Activated CD8-positive, alpha-beta T cell treated with anti-CD3 and anti-CD28 coated beads, Interleukin-2, amount 10 ng/mL, durations not matched to agents 7 days and 5 days (primary cell): ENCODE results near the gene WWC1. TPM values are rescaled to one million over a fixed set of nuclear protein-coding genes. Genes with fewer than 3 reads are reported as not detected.

Source experiments
- ATAC-seq: fragments of 150-1000 bp; cut with Tn5 transposase; one replicate; pipeline ENCODE4 v1.10.0; 2021; ENCODE audit warnings: moderate library complexity
- CTCF ChIA-PET: fragments of 350-600 bp; sonication (Branson Sonifier 250); formaldehyde crosslinking; loops from one replicate; lab custom pipeline; 2021; ENCODE audit warnings: antibody characterized with exemption; lab: Charles Lee
- POLR2A ChIA-PET: fragments of 350-600 bp; sonication (Branson Sonifier 250); formaldehyde crosslinking; loops from one replicate; lab custom pipeline; 2021; ENCODE audit warnings: antibody characterized with exemption; lab: Charles Lee
- DNase-seq: peaks from one replicate; pipeline ENCODE4 v3.0.0-alpha.2; 2020
- H3K27ac Mint-ChIP-seq: one replicate; pipeline ENCODE4 v1.8.0; 2021; ENCODE audit warnings: mild to moderate bottlenecking, mixed read lengths
- H3K27me3 Mint-ChIP-seq: one replicate; pipeline ENCODE4 v1.8.0; 2021; ENCODE audit warnings: low read depth, mixed read lengths
- H3K36me3 Mint-ChIP-seq: one replicate; pipeline ENCODE4 v1.8.0; 2021; ENCODE audit warnings: low read depth, mixed read lengths
- H3K4me1 Mint-ChIP-seq: one replicate; pipeline ENCODE4 v1.8.0; 2021; ENCODE audit warnings: low read depth, mixed read lengths
- H3K4me3 Mint-ChIP-seq: one replicate; pipeline ENCODE4 v1.8.0; 2021; ENCODE audit warnings: mild to moderate bottlenecking, mixed read lengths
- H3K9me3 Mint-ChIP-seq: one replicate; pipeline ENCODE4 v1.8.0; 2022; ENCODE audit warnings: mixed read lengths; ENCODE audit not compliant: insufficient read depth
- total RNA-seq, 2 experiments: library from RNA; stranded (reverse); gene quantifications; one replicate each; pipeline ENCODE4 v1.2.3, GENCODE V29; 2021

WWC1 gene
- not detected for total RNA-seq

DNA sequence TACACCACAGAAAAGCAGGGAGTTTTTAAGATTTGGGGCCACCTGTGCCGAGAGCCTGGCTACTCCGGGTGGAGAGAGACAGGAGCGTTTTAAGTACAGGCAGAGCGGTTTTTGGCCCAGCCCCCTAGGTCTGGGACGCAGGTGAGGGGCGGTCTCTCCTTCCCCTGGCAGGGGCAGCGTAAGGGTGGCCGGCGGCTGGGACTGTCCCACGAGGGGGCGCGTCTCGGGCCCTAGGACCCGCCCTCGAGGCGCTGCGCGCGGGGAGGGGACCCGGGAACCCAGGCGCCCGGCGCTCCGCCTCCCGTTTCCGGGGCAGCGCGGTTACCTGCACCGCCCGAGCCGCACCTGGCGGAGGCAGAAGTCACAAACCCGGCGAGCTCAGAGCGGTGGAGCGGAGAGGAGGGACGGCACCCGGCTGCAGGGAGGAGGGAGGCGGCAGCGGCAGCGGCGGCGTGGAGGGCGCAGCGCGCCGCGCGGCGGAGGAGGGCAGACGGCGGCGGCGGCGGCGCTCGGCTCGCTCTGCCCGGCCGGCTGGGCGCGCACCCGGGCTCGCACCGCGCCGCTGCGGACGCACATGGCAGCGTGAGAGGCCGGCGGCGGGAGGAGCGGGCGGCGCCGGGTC is at the start of gene WWC1:
Gene WWC1 (plus strand): TSS at position 304 of the 622 bp plus-strand sequence. CDS start 508 bp downstream, outside the sequence.
- DNase-seq (peak; percentile 53), ATAC-seq (peak; percentile 83)
- Mint-ChIP-seq H3K36me3 (peaks cover 2% of the 10 kb centered on the region), H3K9me3 (no peaks in the 10 kb centered on the region), H3K27ac (no peak within 1 kb of the TSS), H3K4me1 (peaks cover 5% of the 10 kb centered on the region), H3K27me3 (peaks cover 37% of the 10 kb centered on the region), H3K4me3 (peak within 1 kb of the TSS; percentile 42)
- ChIA-PET CTCF (no interaction called here), POLR2A (no interaction called here)

- Mint-ChIP-seq H3K27me3 (no peaks in the 10 kb centered on the region), H3K27ac (no peak overlapping the region), H3K4me3 (no peak overlapping the region)
Observed at GRCh38 chr5:168244838-168245559, 46.4 kb upstream of the WWC1 start.

DNA sequence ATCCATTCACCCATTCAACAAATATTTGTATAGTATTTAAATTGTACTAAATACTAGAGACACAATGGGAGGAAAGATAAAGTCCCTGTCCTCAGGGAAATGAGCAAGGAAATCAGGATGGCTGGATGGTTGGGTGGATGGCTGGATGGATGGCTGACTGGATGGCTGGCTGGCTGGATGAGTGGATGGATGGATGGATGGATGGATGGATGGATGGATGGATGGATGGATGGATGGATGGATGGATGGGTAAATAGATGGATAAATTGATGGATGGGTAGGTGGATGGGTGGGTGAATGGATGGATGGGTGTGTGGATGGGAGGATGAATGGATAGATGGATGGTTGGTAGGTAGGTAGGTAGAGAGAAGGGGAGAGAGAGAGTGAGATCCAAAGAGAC is 41.5 kb upstream of the WWC1 start:
- H3K4me1 Mint-ChIP-seq, result no peaks in the 10 kb centered on the region
- H3K9me3 Mint-ChIP-seq, result peaks cover 3% of the 10 kb centered on the region
- POLR2A ChIA-PET, result no interaction called here

More at GRCh38 chr5:168244838-168245559, 46.4 kb upstream of the WWC1 start:
- DNase-seq, result no peak
- POLR2A ChIA-PET, result no interaction called here
- no peak for ATAC-seq
- Mint-ChIP-seq H3K36me3 (no peaks in the 10 kb centered on the region), H3K4me1 (no peaks in the 10 kb centered on the region), H3K9me3 (peaks cover 3% of the 10 kb centered on the region)
- CTCF ChIA-PET, result no interaction called here

DNA sequence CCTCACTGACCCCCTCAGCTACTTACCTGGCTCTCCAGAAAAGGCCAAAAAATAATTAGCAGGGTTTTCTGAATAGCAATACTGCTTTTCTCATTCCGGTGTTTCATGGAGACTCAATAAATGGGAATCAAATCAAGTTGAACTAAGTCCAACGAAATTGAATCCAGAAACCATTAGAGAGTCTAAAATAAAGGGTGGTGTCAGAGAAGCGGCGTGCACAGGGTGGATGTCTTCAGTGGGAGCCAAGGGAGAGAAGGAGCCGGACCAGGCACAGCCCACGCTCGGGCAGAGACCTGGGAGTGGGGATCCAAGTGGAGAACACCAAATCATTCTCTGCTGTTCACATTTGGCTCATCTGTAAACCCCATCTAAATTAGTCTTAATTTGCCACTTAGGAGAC is 40.2 kb upstream of the WWC1 start:
- Mint-ChIP-seq H3K27ac (no peak overlapping the region), H3K4me3 (no peak overlapping the region), H3K36me3 (no peaks in the 10 kb centered on the region), H3K9me3 (peaks cover 3% of the 10 kb centered on the region), H3K4me1 (no peaks in the 10 kb centered on the region), H3K27me3 (no peaks in the 10 kb centered on the region)
- ATAC-seq, result no peak
- POLR2A ChIA-PET, result no interaction called here
- DNase-seq, result no peak
- CTCF ChIA-PET, result no interaction called here

More for the DNA sequence above, 41.5 kb upstream of the WWC1 start:
- ATAC-seq, result no peak
- Mint-ChIP-seq H3K27me3 (no peaks in the 10 kb centered on the region), H3K27ac (no peak overlapping the region), H3K4me3 (no peak overlapping the region), H3K36me3 (no peaks in the 10 kb centered on the region)
- CTCF ChIA-PET, result no interaction called here
- no peak for DNase-seq

DNA sequence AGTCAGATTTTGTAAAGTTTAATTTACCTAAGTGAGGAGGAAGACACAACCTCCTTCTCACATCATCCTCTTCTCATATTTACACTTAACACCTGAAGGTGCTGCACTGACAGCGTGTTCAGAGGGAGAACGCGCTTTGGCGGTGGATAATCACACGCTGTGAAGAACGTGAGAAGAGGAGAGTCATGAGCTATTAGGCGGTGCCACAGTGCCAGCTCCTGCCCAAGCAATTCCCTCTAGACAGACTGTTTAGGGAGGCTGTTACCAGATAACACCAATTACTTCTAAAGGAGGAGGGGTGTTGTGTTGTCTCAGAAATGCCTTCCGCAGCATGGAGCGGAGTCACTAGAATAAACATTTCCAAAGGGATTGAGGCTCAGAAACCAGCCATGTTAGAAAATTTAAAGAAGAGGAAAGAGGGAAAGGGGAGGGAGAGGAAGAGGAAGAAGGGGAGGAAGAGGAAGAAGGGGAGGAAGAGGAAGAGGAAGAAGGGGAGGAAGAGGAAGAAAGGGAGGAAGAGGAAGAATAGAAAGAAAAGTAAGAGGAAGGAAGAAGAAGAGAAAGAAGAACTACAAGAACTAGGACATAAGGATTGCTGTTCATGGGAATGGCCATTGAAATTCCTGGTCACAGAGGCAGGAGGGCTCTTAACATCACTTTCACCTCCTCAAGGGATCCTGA is 37.3 kb upstream of the WWC1 start:
- no peaks in the 10 kb centered on the region for H3K27me3 Mint-ChIP-seq
- no peaks in the 10 kb centered on the region for H3K9me3 Mint-ChIP-seq
- CTCF ChIA-PET, result no interaction called here

DNA sequence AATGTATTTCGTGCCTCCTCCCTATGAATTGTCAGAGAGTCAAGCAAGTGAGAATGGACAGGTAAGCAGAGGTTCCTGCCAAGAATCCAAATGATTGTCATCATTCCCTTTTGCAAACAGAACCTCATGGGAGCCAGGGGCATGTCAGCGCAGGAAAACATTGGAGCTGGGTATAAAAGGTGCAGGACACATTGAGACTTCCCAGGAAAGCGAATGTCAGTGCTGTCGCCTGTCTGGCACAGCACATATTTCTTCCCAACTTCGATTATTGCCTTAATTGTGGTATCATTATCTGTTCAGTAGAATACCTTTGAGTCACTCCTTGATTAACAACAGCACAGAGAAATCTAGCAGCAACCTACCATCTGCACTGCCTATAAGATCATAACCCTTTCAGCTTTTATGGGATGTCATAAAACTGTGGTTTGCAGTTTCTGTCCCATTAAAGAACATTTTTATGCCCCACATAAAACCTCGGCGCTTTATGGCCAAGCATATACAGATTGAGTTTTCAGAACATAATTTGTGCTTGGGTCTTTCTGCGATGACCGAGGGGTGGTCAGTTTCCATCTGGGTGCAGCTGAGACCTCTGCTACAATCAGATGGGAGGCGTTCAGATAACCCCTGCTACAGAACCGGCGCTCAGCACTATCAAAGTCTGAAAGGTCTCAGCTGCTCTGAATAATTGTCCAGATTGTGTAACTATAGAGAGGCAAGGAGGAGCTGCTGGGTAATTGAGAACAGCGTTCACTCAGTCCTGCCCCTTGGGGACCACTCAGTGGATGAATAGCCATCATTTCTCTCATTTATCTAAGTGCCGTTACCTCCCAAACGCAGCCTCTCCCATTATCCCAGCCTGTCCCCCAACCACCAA is 30.9 kb upstream of the WWC1 start:
- H3K9me3 Mint-ChIP-seq, result no peaks in the 10 kb centered on the region
- DNase-seq, result no peak
- no peak for ATAC-seq
- H3K27me3 Mint-ChIP-seq, result no peaks in the 10 kb centered on the region
- H3K4me1 Mint-ChIP-seq, result no peaks in the 10 kb centered on the region
- H3K4me3 Mint-ChIP-seq, result no peak overlapping the region
- ChIA-PET POLR2A (no interaction called here), CTCF (no interaction called here)
- H3K36me3 Mint-ChIP-seq, result no peaks in the 10 kb centered on the region
- no peak overlapping the region for H3K27ac Mint-ChIP-seq

More for the DNA sequence above, 37.3 kb upstream of the WWC1 start:
- no peak overlapping the region for H3K27ac Mint-ChIP-seq
- no peaks in the 10 kb centered on the region for H3K4me1 Mint-ChIP-seq
- no peak for ATAC-seq
- H3K36me3 Mint-ChIP-seq, result no peaks in the 10 kb centered on the region
- DNase-seq, result no peak
- POLR2A ChIA-PET, result no interaction called here
- H3K4me3 Mint-ChIP-seq, result no peak overlapping the region

DNA sequence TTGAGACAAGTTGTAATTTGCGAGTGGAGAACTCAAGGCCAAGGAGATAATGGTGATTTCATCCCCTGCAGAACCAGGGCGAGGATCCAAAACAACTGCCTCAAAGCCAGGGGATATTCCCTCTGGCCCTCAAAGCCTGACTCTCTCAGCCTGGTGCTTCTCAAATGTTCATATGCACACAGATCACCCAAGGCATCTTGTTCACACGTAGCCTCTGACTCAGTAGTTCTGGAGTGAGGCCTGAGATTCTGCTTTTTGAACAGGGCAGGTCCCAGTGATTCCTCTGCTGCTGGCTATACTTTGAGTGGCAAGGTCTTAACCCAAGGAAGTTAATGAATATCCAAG is 30.2 kb upstream of the WWC1 start:
- no peaks in the 10 kb centered on the region for H3K4me1 Mint-ChIP-seq
- CTCF ChIA-PET, result no interaction called here
- H3K9me3 Mint-ChIP-seq, result no peaks in the 10 kb centered on the region
- H3K27ac Mint-ChIP-seq, result no peak overlapping the region
- H3K4me3 Mint-ChIP-seq, result no peak overlapping the region
- POLR2A ChIA-PET, result no interaction called here
- ATAC-seq, result no peak
- DNase-seq, result no peak
- no peaks in the 10 kb centered on the region for H3K36me3 Mint-ChIP-seq
- H3K27me3 Mint-ChIP-seq, result no peaks in the 10 kb centered on the region

DNA sequence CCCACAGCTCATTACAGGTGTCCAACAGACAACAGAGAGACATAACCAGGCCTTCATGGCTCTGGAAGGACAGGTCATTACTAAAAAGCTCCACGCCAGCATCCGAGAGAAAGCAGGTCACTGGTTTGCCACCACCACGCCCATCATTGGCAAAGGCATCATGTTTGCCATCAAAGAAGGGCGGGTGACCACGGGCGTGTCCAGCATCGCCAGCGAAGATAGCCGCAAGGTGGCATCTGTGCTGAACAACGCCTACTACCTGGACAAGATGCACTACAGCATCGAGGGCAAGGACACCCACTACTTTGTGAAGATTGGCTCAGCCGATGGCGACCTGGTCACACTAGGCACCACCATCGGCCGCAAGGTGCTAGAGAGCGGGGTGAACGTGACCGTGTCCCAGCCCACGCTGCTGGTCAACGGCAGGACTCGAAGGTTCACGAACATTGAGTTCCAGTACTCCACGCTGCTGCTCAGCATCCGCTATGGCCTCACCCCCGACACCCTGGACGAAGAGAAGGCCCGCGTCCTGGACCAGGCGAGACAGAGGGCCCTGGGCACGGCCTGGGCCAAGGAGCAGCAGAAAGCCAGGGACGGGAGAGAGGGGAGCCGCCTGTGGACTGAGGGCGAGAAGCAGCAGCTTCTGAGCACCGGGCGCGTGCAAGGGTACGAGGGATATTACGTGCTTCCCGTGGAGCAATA is 29.3 kb upstream of the WWC1 start:
- Mint-ChIP-seq H3K4me3 (no peak overlapping the region), H3K9me3 (no peaks in the 10 kb centered on the region), H3K27ac (no peak overlapping the region), H3K27me3 (no peaks in the 10 kb centered on the region), H3K4me1 (no peaks in the 10 kb centered on the region), H3K36me3 (no peaks in the 10 kb centered on the region)
- DNase-seq (no peak), ATAC-seq (no peak)
- POLR2A ChIA-PET, result no interaction called here
- CTCF ChIA-PET, result no interaction called here

- Mint-ChIP-seq H3K27ac (no peak overlapping the region), H3K27me3 (no peaks in the 10 kb centered on the region), H3K36me3 (no peaks in the 10 kb centered on the region), H3K4me3 (no peak overlapping the region), H3K9me3 (no peaks in the 10 kb centered on the region), H3K4me1 (no peaks in the 10 kb centered on the region)
- ChIA-PET POLR2A (no interaction called here), CTCF (no interaction called here)
- DNase-seq (no peak), ATAC-seq (no peak)
Observed at GRCh38 chr5:168263121-168263520, 28.3 kb upstream of the WWC1 start.

- H3K36me3 Mint-ChIP-seq, result no peaks in the 10 kb centered on the region
- H3K27me3 Mint-ChIP-seq, result peaks cover 10% of the 10 kb centered on the region
- ATAC-seq (no peak), DNase-seq (no peak)
- POLR2A ChIA-PET, result no interaction called here
- no peak overlapping the region for H3K4me3 Mint-ChIP-seq
- H3K4me1 Mint-ChIP-seq, result peaks cover 4% of the 10 kb centered on the region
- CTCF ChIA-PET, result no interaction called here
- H3K9me3 Mint-ChIP-seq, result no peaks in the 10 kb centered on the region
- H3K27ac Mint-ChIP-seq, result no peak overlapping the region
Observed at GRCh38 chr5:168266016-168266415, 25.4 kb upstream of the WWC1 start.
